ENCODE results near the gene TANC1. TPM values are rescaled to one million over a fixed set of nuclear protein-coding genes. Genes with fewer than 3 reads are reported as not detected.

The TANC1 gene
- total RNA-seq, 1 donor from 2014 or later = 8.9 TPM

DNA sequence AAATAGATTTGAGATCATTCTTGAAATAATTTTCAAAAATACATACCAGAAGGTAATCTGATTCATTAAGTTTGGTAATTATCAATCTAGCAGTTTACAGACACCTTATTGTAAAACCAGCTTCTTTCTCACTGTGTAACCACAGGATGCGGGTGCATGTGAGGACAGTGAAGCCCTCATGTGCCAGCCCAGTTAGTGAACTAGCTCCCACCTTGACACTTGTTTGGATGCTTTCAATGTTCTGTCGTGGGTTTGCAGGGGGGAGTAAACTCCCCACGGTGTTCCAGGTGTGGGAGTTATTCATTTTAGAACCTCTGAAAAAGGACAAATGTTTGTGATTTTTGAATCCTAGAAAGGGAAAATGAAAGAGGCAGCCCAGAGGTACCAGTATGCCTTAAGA, 259.0 kb downstream of the TANC1 start:
- no peak for DNase-seq

DNA sequence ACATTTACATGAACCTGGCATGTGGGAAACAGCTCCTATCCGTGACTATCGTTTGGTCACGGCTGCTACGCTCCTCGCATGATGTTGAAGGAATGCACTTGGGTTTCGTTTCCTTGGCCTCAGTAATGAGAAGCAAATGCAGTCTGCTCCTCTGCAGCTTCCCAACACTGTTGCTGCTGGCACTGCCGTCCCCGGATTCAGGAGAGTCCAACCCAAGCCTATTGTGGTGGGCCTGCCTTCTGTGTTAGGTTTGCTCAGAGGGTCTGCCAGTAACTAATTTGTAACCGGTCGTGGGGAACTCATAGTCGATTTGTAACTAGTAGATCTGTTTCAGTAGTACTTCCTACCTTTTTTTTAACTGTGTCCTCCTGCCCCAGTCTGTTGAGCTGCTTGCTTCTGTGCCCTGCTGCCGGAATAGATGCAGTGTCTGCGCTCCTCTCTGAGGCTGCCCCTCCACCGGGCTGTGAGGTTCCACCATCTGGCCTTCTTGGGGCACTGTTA, 259.7 kb downstream of the TANC1 start:
- DNase-seq = no peak

DNA sequence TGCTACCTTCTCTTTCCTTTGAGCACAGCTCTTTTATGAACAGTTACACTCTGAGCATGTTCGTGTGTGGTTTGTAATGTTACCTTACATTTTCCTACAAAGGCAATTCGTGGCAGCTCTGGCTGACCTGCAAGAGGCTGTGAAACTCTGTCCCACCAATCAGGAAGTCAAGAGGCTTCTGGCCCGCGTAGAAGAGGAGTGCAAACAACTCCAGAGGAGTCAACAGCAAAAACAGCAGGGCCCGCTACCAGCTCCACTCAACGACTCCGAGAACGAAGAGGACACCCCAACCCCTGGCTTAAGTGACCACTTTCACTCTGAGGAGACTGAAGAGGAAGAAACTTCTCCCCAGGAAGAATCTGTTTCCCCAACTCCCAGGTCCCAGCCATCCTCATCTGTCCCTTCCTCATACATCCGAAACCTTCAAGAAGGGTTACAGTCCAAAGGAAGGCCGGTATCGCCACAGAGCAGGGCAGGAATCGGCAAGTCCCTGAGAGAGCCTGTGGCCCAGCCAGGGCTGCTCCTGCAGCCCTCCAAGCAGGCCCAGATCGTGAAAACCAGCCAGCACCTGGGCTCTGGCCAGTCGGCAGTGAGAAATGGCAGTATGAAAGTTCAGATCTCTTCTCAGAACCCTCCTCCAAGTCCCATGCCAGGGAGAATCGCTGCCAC, 261.2 kb downstream of the TANC1 start:
- DNase-seq = no peak

DNA sequence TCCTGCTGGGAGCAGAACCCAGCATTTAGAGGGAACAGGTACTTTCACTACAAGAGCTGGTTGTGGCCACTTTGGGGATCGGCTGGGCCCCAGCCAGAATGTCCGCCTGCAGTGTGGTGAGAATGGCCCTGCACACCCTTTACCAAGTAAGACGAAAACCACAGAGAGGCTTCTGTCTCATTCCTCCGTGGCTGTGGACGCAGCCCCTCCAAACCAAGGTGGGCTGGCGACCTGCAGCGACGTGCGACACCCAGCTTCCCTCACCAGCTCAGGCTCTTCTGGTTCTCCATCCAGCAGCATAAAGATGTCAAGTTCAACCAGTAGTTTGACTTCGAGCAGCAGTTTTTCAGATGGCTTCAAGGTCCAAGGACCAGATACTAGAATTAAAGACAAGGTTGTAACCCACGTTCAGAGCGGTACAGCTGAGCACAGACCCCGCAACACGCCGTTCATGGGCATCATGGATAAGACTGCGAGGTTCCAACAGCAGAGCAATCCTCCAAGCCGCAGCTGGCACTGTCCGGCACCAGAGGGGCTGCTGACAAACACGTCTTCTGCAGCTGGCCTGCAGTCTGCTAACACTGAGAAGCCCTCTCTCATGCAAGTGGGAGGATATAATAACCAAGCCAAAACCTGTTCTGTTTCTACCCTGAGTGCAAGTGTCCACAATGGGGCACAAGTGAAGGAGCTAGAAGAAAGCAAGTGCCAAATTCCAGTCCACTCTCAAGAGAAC, 261.9 kb downstream of the TANC1 start:
- peak; percentile 2 for DNase-seq

DNA sequence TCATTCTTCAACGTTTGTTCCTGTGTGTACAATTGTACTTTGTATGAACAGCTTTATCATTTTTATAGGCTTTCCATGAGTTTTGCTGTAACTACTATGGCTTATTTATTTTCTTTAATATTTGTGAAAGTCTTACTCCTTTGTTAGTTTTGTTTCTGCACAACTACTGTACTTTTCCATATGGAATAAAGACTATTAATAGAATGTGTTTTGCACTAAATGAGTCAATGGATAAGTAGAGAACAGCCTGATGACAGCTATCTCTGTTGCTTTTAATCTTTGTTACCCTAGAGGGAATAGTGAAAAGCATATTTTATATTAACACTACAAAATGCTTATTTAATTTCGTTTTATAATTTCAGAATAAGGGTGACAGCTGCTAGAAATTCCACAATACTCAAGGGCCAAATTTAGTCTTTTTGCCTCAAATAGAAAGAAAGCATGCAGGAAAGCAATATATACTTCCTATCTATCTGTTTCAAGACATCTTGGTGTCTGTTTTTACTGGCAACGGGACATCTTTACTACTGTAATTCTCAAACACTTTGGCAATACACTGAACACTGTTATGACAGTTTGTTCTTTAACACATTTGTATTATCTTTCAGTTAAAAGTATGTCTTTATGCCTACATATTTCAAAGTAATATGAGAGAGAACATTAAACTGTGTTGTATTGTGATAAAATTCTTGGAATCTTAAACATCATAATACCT, 264.2 kb downstream of the TANC1 start:
- no peak for DNase-seq

DNA sequence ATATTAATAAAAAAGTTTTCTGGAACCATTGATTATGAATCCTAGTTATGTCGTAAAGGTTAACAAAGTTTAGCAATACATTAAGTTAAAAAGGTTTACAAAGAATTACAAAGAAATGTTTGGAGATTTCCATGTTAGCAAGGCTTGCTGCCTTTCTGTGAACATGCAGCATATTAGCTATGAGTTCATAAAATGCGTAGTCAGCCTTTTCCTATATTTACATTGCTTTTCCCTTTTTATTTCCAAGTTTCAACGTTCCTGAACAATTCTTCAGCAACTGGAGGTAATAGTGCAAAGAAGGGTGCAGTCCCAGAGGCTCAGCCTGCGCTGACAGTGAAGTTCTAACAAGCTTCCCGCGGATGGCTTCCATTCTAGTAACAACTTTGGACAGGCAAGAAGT, 266.4 kb downstream of the TANC1 start:
- no peak for DNase-seq

DNA sequence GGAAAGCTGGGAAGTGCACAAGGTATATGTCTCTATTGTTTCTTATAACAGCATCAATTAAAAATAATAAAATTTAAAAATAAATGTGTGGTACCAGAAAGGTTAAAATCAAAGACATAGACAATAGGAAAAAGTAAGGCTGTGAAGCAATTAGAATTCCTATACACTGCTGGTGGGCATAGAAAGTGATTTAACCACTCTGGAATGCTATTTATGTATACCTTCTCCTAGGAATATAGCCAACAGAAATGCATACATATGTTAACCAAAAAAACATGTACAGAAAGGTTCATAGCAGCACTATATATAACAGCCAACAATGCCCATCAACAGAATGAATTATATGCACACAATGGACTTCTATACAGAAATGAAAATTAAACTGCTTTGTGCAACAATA, 275.1 kb downstream of the TANC1 start:
- DNase-seq = no peak

DNA sequence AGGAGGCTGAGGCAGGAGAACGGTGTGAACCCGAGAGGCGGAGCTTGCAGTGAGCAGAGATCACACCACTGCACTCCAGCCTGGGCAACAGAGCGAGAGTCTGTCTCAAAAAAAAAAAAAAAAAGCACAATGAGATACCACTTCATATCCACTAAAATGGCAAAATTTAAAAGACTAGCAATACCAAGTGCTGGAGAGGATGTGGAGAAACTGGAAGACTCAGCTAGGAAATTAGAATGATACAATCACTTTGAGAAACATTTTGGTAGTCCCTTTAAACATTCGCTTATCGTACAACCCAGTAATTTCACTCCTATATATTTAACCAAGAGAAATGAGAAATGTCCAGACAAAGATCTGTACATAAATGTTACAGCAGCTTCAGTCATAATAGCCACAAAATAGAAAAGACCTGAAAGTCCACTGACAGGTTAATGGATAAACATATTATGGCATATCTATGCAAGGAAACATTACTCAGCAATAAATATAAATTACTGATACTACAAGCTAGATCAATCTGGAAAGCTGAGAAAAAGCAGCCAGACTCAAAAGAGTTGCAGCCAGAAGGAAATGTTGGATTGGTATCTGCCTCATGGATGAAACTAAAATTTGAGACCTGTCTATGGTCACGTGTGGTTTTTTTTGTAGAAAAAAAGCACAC, 278.0 kb downstream of the TANC1 start:
- DNase-seq = no peak

DNA sequence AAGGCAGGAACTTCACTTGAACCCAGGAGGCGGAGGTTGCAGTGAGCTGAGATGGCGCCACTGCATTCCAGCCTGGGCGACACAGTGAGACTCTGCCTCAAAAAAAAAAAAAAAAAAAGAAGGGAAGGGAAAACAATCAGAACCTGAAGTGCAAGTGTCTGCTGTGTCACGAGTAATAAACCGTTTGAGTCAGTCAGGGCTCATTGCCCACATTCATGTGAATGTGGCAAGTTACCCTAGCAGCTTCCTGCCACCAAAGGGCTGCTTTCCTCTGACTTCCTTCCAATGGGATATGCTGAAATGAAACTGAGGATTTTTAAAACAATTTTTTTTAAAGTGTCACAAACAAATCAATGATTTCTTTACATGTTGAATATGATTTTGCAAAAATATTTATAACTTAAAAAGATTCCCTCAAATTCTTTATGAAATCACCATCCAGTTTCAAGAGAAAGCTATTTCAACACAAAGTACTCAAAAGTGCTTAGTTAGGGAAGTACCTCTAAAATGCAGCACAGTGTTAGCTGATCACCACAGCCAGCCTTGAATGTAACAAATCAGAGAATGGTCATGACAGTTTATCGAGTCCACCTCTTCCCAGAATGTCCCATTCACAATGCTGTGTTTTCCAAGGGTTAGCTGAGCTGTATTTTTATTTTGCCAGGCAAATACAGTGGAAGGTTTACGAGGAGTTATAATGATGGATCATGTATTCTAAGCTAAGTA, 281.7 kb downstream of the TANC1 start:
- peak; percentile 1 for DNase-seq

DNA sequence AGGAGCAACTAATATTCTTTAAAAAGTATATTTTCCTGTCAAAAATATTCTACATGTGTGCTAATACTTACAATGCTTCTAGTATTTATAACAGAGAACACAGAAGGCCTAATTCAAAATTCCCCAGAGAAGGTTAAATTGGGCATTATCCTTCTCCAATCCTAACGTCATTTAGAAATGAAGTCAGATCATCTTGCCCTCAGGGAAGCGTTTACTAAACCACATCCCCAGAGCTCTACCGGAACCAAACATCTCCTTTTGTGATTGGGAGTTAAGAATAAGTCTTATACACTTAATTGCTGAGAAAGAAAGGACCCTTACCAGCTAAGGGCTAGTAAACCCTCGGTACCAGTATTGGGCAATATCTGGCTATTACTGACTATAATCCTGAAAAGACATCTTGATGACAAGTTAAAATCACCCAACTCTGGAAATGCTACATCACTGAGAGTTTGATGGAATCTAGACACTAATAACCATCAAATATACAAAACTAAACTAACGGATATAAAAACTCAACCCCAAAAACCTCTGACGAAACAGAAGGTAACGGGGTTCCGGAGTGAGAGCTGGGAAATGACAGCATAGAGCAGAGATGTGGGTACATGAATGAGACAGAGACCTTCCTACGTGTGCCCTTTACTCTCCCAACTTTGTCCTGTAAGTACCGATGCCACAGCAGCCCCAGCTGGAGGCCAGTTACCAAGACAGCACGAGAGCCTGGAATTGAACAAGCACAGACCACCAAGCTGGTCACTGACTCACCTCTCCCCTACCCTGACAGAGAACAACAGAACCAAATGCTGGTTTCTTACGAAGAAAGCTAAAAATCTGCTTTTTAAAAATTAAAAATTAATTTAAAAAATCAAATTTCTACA, 283.1 kb downstream of the TANC1 start:
- DNase-seq = no peak

DNA sequence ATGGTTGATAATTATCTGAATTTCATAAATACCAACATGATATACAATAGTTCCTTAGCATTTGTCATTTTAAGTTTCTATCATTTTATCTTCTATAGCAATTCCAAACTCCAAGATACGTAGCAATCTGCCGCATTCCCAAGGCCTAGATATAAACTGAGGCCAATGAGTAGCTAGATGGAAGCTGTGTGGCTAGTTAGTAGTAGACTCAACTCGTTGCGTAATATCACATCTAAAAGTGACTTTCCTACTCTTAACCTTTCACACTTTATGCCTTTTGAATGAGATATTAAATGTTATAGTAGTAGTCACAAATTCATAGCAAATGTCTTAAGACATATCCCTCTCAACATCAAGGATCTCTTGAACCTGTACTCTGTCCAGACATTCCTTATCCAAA, 284.5 kb downstream of the TANC1 start:
- DNase-seq = no peak

DNA sequence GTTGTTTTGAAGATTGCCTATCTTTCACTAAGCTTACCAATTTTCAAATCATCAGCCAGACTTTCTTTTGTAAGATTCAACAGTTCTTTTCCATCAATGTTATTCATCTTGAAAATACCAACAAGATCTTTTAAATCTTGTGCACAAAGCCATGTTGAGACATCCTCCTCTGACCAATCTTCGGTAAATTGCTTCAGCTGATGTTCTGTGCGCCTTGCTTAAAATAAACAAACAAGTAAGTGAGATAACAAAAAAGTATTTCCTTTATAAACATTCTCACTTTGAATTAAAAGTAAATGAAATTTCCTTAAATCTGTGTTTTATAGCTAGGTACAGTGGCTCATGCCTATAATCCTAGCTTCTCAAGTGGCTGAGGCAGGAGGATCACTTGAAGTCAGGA, 287.7 kb downstream of the TANC1 start:
- no peak for DNase-seq

DNA sequence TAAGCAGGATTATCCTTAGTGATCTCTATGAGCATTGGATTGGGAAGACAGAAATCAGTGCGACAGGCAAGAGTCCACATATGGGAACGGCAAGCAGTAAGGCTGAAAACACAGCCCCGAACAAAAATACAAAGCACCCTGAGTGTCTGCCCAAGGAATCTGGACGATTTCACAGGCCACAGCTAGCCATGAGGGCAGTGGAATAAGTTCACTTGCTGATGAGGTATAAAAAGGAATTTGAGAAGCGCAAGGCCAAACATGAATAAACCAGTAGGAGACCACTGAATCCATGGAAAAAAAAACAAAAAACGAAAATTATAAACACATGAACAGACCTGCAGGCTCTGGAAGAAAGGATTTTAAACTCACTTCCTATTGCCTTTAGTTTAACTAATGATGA, 293.8 kb downstream of the TANC1 start:
- no peak for DNase-seq

DNA sequence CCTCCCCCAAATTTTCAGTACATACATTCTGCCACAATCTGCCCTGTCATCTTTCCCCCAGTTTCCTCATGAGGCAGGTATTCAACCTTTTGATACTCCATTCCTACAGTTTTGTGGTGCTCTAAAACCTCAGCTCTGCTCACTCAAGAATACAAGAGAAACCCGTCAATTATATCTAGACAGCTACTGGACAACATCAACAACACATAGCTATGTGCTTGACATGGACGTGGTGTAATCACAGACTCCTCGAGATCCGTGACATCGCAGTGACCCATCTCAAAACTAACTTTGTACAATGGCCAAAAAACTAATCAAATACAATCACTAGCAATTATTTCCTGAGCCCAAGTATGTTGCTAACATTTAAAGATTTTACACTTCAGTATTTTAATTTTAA, 294.5 kb downstream of the TANC1 start:
- DNase-seq = no peak

DNA sequence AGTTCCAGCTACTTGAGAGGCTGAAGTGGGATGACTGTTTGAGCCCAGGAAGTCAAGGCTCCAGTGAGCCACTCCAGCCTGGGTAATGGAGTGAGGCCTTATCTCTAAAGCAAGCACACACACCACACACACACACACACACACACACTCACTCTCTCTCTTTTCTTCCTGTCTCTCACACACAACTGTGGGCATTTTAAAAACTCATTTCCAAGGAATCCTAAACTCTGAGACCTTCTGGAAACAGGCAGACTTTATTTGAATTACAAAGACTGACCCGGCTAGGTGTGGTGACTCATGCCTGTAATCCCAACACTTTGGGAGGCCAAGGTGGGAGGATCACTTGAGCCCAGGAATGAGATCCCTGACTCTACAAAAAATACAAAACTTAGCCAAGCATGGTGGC, 296.7 kb downstream of the TANC1 start:
- DNase-seq = no peak

DNA sequence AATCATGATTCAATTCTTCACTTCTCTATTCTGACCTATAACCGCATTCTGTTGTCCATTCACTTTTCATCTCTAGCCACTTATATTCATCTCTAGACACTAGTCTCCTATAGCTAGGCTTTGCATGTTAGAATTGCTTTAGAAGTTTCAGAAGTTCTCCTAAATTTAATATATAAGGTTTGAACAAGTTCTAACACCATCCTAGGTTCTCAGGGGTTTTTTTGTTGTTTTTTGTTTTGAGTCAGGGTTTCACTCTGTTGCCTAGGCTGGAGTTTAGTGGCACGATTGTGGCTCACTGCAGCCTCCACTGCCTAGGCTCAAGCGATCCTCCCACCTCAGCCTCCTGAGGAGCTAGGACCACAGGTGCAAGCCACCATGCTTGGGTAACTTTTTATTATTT, 298.1 kb downstream of the TANC1 start:
- DNase-seq = no peak

DNA sequence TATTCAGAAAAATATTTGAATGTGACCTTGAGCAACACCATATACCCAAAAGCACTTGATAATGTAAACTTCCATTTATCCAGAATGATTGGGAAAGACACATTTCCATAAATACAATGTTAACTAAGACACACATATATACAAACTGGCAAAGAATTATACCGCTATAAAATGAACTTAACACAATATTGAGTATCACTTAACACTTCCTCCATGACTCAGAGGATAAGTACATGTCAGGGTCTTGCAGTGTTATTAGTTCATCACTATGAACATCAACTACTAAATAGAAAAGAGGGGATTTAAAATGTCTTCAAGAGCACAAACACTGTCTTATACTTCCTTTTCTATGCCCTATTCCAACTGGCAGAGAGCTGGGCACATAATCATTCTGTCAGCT, 299.5 kb downstream of the TANC1 start:
- DNase-seq = no peak

DNA sequence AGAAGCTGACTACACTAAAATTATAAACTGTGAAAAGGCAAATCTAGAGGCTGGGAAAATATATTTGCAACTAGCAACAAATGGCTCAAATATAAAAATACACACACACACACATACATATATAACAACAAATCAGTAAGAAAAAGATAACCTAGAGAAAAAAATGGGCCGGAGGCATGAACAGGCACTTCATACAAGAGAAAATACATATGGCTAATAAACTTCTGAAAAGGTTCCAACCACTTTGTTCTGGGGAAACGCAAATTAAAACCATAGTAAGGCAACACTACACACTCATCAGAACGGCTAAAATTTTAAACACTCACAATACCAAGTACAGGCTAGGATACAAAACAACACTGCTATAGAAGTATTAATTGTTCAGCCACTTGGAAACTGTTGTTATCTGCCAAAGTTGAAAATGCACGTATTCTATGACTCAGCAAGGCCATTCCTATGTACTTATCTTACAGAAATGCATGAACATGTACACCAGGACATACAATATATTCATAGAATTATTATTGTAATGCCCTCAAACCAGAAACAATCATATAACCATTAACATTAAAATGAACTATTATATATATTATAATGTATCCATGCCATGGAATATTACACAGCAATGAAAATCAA, 302.4 kb downstream of the TANC1 start:
- DNase-seq = no peak

DNA sequence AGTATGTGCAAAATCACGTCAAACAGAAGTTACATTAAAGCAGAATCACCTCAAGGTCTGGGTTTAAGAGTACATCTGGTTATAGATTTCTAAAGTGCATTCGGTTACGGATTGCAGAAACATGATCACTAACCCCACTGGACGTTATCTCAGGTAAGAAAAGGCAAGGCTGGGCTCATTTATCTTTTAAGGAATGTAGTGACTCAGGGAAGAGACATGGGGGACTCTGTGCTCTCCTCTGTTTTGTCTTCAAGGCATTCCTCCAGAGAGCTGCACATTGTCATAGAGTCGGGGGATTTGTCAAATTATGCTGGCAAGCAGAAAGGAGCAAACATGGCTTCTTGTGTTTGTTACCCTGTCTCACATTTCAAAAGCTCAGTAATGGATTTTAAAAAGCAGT, 303.7 kb downstream of the TANC1 start:
- DNase-seq = no peak

DNA sequence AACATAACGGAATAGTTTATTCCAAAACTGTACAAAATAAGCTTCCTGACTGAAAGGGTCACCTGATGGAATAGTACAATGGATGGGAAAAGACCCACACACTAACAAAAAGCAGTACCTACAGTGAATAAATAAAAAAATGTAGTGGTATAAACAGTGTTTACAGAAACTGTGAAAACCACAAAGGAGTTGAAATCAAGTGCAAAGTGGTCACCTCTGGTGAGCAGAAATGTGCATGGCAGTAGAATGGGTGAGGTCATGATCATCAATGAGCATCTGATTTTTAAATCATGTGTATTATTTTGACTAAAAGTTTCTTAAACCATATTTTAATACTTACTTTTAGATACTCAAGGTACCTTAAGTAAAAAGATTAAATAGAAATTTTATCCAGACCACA, 306.7 kb downstream of the TANC1 start:
- DNase-seq = no peak

DNA sequence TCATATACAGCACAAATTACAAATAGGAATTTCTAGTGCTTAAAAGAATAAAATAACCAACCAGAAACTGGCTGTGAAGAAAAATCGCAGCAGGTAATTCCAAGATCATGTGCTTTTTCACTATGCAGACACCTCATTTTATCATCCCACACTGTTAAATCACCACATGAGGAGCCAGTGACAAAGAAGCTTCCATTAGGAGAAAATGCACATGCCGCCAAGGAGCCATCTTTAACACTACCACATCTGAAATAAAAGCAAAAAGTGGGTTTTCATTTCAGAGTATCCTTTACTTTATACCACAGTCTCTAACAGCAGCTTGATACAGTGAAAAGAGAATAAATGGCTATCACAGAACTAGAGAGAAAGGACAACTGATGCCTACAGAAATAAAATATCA, 311.3 kb downstream of the TANC1 start:
- DNase-seq = no peak

Data from occipital lobe (tissue), 2 donors.